Measurements from ENCODE around the gene KRTAP12-3. TPM values are rescaled to one million over a fixed set of nuclear protein-coding genes. Genes with fewer than 3 reads are reported as not detected.
"Not testable (repeated sequence)": the region's sequence is repeated elsewhere in the genome, so short reads cannot be mapped to it uniquely, and the experiment has no call there.

The KRTAP12-3 gene
- total and polyA plus RNA-seq, 11 donors = not detected

DNA sequence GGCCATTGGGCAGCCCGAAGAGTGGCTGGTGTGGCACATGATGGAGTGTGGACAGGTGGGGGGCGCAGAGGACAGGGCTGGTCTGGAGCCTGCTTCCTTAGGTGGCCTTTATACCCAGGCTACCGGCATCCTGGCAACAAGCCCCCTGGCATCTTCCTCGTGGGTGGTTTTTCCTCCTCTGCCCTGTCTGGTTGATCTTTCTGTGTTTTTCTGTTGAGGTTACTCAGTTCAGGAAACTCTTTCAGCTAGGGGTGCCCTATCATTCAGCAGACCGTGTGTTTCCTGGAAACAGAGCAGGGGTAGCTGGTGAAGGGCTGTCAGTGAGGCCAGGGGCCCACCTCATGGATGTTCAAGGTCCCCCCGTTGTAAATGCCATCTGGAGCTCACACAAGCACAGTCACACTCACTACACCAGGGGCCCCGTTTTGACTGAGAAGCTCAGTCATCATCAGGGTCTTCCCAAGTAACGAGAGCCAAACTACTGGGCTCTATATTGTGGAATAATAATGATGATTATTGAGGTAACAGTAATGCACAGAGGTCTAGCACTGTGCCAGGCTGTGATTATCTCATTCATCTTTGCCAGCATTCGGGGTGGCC is 3.1 kb upstream of the KRTAP12-3 start, which contains the start of gene KRTAP12-4:
Gene KRTAP12-4, minus strand, starts transcription at position 84 of the 600 bp plus-strand sequence. Its CDS starts 45 bp downstream, at position 39.
- Histone ChIP-seq H3K36me3 (no peaks in the 10 kb centered on the region), H3K4me3 (no peak within 1 kb of the TSS), H3K9me3 (peaks cover 0 to 17% (median 4%) of the 10 kb centered on the region in 12 donors), H3K27ac (peak within 1 kb of the TSS in 1 of 12 donors; percentile 49), H3K4me1 (peaks cover 0 to 4% (median 0%) of the 10 kb centered on the region in 12 donors), H3K27me3 (peaks cover 0 to 8% (median 0%) of the 10 kb centered on the region in 9 donors)
- 69 to 76% (median 72%) methylated on average over 9 of the region's 9 CpGs for WGBS, 4 donors
- no peak for ATAC-seq
- intact Hi-C loops (cut with DNase I) = no loop called here
- no peak for TF ChIP-seq POLR2A (IDR thresholded peaks at IDR 0.05)
- TF ChIP-seq, protein P1, sequence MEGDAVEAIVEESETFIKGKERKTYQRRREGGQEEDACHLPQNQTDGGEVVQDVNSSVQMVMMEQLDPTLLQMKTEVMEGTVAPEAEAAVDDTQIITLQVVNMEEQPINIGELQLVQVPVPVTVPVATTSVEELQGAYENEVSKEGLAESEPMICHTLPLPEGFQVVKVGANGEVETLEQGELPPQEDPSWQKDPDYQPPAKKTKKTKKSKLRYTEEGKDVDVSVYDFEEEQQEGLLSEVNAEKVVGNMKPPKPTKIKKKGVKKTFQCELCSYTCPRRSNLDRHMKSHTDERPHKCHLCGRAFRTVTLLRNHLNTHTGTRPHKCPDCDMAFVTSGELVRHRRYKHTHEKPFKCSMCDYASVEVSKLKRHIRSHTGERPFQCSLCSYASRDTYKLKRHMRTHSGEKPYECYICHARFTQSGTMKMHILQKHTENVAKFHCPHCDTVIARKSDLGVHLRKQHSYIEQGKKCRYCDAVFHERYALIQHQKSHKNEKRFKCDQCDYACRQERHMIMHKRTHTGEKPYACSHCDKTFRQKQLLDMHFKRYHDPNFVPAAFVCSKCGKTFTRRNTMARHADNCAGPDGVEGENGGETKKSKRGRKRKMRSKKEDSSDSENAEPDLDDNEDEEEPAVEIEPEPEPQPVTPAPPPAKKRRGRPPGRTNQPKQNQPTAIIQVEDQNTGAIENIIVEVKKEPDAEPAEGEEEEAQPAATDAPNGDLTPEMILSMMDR (IDR thresholded peaks at IDR 0.05) = no peak
- DNase-seq = no peak

DNA sequence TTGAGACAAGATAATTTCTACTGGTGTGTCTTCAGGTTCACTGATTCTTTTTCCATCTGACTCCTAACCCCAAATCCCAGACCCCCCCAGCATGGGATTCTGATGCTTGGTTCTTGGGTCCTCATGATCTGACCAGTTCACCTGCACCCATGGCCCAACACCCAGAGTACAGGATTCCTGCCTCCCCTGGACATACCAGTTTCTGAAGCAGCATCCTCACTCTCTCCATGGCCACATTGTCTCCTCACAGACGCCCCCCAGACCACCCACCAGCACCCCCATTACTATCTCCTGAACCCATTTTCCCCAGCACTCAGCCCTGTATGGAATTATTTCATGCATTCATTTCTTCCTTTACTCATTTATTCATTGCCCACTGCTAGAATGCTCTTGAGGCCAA is 864 bp upstream of the KRTAP12-3 start:
- Histone ChIP-seq H3K4me3 (no peak overlapping the region), H3K4me1 (peaks cover 0 to 4% (median 0%) of the 10 kb centered on the region in 12 donors), H3K9me3 (peaks cover 0 to 17% (median 4%) of the 10 kb centered on the region in 12 donors), H3K27me3 (peaks cover 0 to 8% (median 0%) of the 10 kb centered on the region in 9 donors), H3K36me3 (no peaks in the 10 kb centered on the region), H3K27ac (peak overlapping the region in 1 of 12 donors; percentile 74)
- ATAC-seq = no peak
- TF ChIP-seq, protein P1 (IDR thresholded peaks at IDR 0.05) = no peak
- no peak for TF ChIP-seq POLR2A (IDR thresholded peaks at IDR 0.05)
- no peak for DNase-seq
- WGBS, 4 donors = 44 to 71% (median 64%) methylated on average over 1 of the region's 1 CpG
- intact Hi-C loops (cut with DNase I) = no loop called here

DNA sequence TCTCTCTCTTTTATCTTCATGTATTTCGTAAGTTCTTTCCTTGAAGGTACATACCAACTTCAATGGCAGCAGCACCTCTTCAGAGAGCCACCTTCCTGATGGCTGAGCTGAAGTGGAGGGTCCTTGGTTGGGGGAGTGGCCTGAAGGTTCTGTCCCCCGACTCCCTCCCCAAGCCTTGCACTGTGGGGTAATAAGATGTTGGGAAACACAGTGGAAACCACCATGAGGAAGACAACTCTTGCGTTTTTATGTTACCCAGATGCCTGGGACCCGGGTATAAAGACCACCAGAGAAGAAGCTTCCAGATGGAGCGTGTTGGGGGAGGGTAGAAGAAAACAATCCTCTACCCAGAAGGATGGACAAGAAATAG is 794 bp downstream of the KRTAP12-3 start:
- Histone ChIP-seq H3K4me3 (no peak overlapping the region), H3K27ac (peak overlapping the region in 1 of 12 donors; percentile 74), H3K36me3 (no peaks in the 10 kb centered on the region), H3K4me1 (peaks cover 0 to 4% (median 0%) of the 10 kb centered on the region in 12 donors), H3K9me3 (peaks cover 0 to 17% (median 4%) of the 10 kb centered on the region in 12 donors), H3K27me3 (peaks cover 0 to 8% (median 0%) of the 10 kb centered on the region in 9 donors)
- DNase-seq (no peak), ATAC-seq (no peak)
- 81 to 88% (median 83%) methylated on average over 5 of the region's 5 CpGs for WGBS, 4 donors
- intact Hi-C loops (cut with DNase I) = no loop called here
- no peak for TF ChIP-seq POLR2A (IDR thresholded peaks at IDR 0.05)
- TF ChIP-seq, protein P1 (IDR thresholded peaks at IDR 0.05) = no peak

DNA sequence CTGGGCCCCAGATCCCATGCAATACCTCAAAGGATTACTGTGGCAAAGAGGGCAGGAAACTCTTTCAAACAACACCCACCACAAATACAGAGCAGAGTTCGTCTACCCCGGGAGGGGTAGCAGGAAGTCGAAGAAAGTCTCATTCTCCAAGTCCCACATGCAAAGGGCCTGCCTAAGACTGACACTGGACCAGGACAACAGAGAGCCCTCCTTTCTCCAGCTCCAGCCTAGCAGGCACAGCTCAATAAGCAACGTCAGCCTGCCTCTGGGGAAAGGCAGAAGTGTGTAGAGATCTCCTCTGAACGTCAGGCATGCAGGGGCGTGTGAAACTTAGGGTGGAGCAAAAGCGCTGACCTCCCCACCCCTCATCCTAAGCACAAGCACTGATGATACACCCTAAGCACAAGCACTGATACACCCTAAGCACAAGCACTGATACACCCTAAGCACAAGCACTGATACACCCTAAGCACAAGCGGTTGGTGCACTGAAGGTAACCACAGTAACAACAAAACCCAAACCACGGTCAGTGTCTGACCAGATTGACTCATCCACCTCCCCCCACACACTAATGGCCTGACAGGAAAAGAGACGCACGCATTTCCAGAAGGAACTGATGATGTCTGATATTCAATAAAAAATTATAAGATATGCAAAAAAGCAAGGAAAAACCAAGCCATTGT is 1.3 kb downstream of the KRTAP12-3 start:
- DNase-seq (no peak), ATAC-seq (no peak)
- Histone ChIP-seq H3K36me3 (no peaks in the 10 kb centered on the region), H3K9me3 (peaks cover 0 to 17% (median 4%) of the 10 kb centered on the region in 12 donors), H3K4me3 (no peak overlapping the region), H3K27ac (peak overlapping the region in 1 of 12 donors; percentile 74), H3K27me3 (peaks cover 0 to 8% (median 0%) of the 10 kb centered on the region in 9 donors), H3K4me1 (peaks cover 0 to 4% (median 0%) of the 10 kb centered on the region in 12 donors)
- WGBS, 4 donors = 53 to 64% (median 56%) methylated on average over 11 of the region's 11 CpGs
- TF ChIP-seq POLR2A (IDR thresholded peaks at IDR 0.05) = no peak
- TF ChIP-seq, protein P1 (IDR thresholded peaks at IDR 0.05) = no peak
- intact Hi-C loops (cut with DNase I) = no loop called here

DNA sequence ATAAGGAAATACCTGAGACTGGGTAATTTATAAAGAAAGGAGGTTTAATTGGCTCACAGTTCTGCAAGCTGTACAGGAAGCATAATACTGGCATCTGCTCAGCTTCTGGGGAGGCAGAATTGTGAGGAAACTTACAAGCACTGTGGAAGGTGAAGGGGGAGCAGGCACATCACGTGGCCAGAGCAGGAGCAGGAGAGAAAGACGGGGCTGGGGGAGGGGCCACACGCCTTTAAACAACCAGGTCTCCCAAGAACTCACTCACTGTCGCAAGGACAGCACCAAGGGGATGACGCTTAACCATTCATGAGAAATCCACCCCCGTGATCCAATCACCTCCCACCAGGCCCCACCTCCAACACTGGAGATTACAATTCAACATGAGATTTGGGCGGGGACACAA is 3.8 kb downstream of the KRTAP12-3 start:
- WGBS, 4 donors = 41 to 59% (median 54%) methylated on average over 7 of the region's 7 CpGs
- not testable (repeated sequence) for H3K36me3 ChIP-seq, ATAC-seq, H3K4me3 ChIP-seq, H3K27ac ChIP-seq, H3K4me1 ChIP-seq, H3K27me3 ChIP-seq, DNase-seq
- H3K9me3 ChIP-seq = peaks cover 0 to 12% (median 0%) of the 10 kb centered on the region in 12 donors
- intact Hi-C loops (cut with DNase I) = loop anchor here in 1 of 10 donors (10.0 kb wide), 1 partner anchor 63 kb away; no protein-coding TSS in a partner anchor

Measured in heart left ventricle (tissue), 16 donors.